SJCRH30 (cell line): ENCODE data around the gene CLN5. TPM values are rescaled to one million over a fixed set of nuclear protein-coding genes. Genes with fewer than 3 reads are reported as not detected.
"Not testable (repeated sequence)": the region's sequence is repeated elsewhere in the genome, so short reads cannot be mapped to it uniquely, and the experiment has no call there.

Experiments used
- DNase-seq, 2 experiments: peaks; one replicate each; pipeline ENCODE4 v3.0.0-alpha.2; 2015 to 2020
- H3K27ac ChIP-seq: fragments of 250-450 bp; sonication (Bioruptor Pico); 2 replicates; pipeline ENCODE4 v1.5.1; 2020; ENCODE audit warnings: mild to moderate bottlenecking, moderate library complexity
- H3K27me3 ChIP-seq: fragments of 250-450 bp; sonication (Bioruptor Pico); 2 replicates; pipeline ENCODE4 v1.5.1; 2020; ENCODE audit warnings: mild to moderate bottlenecking, moderate library complexity
- H3K36me3 ChIP-seq: fragments of 250-450 bp; sonication (Bioruptor Pico); 2 replicates; pipeline ENCODE4 v1.5.1; 2020; ENCODE audit warnings: mild to moderate bottlenecking, moderate library complexity
- H3K4me1 ChIP-seq: fragments of 250-450 bp; sonication (Bioruptor Pico); 2 replicates; pipeline ENCODE4 v1.5.1; 2020; ENCODE audit warnings: mild to moderate bottlenecking, moderate library complexity
- H3K4me3 ChIP-seq: fragments of 250-450 bp; sonication (Bioruptor Pico); 2 replicates; pipeline ENCODE4 v1.5.1; 2020; ENCODE audit warnings: mild to moderate bottlenecking, moderate library complexity
- H3K9me3 ChIP-seq: fragments of 250-450 bp; sonication (Bioruptor Pico); replicated peaks from 2 replicates; pipeline ENCODE4 v1.5.1; 2020; ENCODE audit warnings: mild to moderate bottlenecking, moderate library complexity
- total RNA-seq: library from RNA; depleted of rRNA; stranded (reverse); fragments of >200 nt; shearing (Covaris generic); gene quantifications from 2 replicates; pipeline ENCODE4 v1.2.3, GENCODE V29; 2014

CLN5 gene
- total RNA-seq, 1 experiment from 2014 or later = 14.9 TPM

GRCh38 chr13:76993473-76993872 is 1.6 kb downstream of the CLN5 start:
- peaks cover 15% of the 10 kb centered on the region; the same call in 1 of the 2 replicates for H3K36me3 ChIP-seq
- no peak overlapping the region for H3K4me3 ChIP-seq
- H3K27me3 ChIP-seq = no peaks in the 10 kb centered on the region
- no peak for DNase-seq
- H3K9me3 ChIP-seq = no peaks in the 10 kb centered on the region
- no peaks in the 10 kb centered on the region for H3K4me1 ChIP-seq
- no peak overlapping the region for H3K27ac ChIP-seq

DNA sequence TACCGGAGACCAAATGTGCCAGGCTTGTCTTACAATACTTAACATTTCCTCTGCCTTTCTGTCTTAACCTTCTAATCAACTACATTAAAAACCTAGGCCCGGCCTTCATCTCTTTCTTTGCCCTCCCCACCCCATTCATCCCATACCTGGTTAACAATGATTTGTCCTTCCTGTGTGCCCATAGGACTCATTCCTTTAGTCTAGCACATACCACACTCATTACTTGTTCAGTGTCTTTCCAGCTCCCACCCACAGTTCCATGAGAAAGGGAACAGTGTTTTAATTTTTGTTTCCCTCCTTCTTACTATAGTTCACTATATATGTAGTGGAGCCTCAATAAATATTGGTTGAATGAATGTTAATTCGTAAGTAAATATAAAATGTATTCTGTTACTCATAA is 2.4 kb downstream of the CLN5 start:
- Histone ChIP-seq H3K9me3 (no peaks in the 10 kb centered on the region), H3K27ac (no peak overlapping the region), H3K4me1 (no peaks in the 10 kb centered on the region), H3K4me3 (no peak overlapping the region), H3K36me3 (peaks cover 17% of the 10 kb centered on the region; the same call in 1 of the 2 replicates), H3K27me3 (no peaks in the 10 kb centered on the region)
- no peak for DNase-seq

GRCh38 chr13:77000475-77000874 is 8.6 kb downstream of the CLN5 start:
- Histone ChIP-seq H3K27ac (no peak overlapping the region), H3K36me3 (peaks cover 26% of the 10 kb centered on the region)
- no peak for DNase-seq

DNA sequence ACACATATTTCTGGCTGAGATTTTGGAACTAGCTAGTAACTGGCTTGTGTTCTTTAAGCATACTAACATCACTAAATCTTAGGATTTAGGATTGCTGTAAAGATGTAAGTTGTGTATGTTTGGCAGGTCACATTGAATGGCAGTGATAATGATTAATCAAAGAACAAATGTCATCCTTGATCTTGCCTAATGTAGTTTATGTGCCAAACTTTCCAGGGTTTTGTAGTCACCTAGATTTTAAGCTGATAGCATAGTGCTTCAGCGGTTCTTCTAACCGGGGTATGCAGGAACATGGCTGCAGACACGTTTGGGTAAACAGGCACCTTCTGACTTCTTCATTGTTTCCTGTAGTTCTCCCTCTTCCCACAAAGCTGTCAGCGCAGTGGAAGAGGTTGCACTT is 9.7 kb downstream of the CLN5 start:
- no peaks in the 10 kb centered on the region; the same call in 1 of the 2 replicates for H3K4me1 ChIP-seq
- H3K36me3 ChIP-seq = peaks cover 26% of the 10 kb centered on the region
- no peaks in the 10 kb centered on the region for H3K27me3 ChIP-seq
- H3K27ac ChIP-seq = no peak overlapping the region
- H3K4me3 ChIP-seq = no peak overlapping the region
- DNase-seq = no peak
- no peaks in the 10 kb centered on the region for H3K9me3 ChIP-seq

More at GRCh38 chr13:77000475-77000874, 8.6 kb downstream of the CLN5 start:
- Histone ChIP-seq H3K27me3 (no peaks in the 10 kb centered on the region), H3K4me1 (no peaks in the 10 kb centered on the region; the same call in 1 of the 2 replicates), H3K9me3 (no peaks in the 10 kb centered on the region), H3K4me3 (no peak overlapping the region)

DNA sequence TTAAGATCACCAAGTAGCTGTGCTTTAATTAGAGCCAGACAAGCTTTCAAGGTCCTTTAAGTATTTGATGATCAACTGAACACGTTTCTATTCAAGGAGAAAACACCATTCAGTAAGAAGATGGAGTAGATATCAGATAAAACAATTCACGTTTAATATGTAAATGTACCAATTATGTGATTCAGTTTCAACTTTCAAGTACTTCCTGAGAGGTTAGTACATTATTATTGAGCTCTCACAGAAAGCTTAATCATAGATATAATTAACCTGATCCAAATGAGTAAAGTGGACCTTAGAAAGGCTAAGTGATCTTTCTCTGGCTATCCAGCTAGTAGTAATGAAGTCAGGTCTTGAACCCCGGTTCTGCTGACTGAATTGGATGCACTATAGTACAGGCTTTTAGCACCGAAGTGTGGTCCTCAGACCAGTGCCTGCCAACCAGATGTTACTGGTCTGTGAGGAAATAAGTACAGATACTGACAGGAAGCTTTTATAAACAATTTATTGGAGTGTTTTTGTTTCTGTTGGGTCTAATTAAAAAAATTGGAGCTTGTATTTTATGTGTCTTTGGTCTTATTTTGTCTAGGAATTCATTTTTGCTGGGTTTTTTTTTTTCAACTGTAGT is 10.2 kb downstream of the CLN5 start:
- DNase-seq = no peak
- Histone ChIP-seq H3K36me3 (peaks cover 24% of the 10 kb centered on the region), H3K9me3 (no peaks in the 10 kb centered on the region), H3K4me1 (no peaks in the 10 kb centered on the region; the same call in 1 of the 2 replicates), H3K4me3 (no peak overlapping the region), H3K27ac (no peak overlapping the region), H3K27me3 (no peaks in the 10 kb centered on the region)

DNA sequence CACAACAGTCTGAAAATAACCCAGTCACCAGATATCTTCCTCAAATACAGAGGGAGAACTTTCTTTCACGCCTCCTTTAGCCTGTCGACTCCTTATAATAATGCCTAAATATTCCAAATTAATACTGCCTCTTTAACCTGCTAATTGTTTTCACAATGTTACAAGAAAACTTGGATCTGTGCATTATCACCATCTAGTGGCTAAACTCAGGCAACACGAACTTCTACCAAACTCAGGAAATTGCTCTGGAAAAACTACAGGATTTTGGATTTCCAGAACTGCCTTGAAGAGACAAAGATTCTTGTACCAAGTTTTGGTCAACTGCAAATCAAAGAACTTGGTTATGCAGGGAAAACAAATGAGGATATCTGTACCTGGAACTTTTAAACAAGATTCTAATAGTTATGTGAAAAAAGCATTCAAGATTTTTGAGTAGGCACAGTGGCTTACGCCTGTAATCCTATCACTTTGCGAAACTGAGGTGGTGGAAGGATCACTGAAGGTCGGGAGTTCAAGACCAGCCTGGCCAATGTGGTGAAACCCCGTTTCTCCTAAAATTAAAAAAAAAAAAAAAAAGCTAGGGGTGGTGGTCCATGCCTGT is 10.8 kb downstream of the CLN5 start:
- DNase-seq = peak in 1 of 2 experiments; percentile 46
- H3K9me3 ChIP-seq = no peaks in the 10 kb centered on the region
- H3K36me3 ChIP-seq = peaks cover 24% of the 10 kb centered on the region
- H3K4me1 ChIP-seq = no peaks in the 10 kb centered on the region; the same call in 1 of the 2 replicates
- no peak overlapping the region for H3K27ac ChIP-seq
- H3K4me3 ChIP-seq = no peak overlapping the region
- H3K27me3 ChIP-seq = no peaks in the 10 kb centered on the region

GRCh38 chr13:77008337-77008736 is 16.5 kb downstream of the CLN5 start:
- not testable (repeated sequence) for H3K27me3 ChIP-seq, H3K9me3 ChIP-seq, H3K4me1 ChIP-seq, H3K27ac ChIP-seq, H3K4me3 ChIP-seq, DNase-seq
- H3K36me3 ChIP-seq = peaks cover 48% of the 10 kb centered on the region

DNA sequence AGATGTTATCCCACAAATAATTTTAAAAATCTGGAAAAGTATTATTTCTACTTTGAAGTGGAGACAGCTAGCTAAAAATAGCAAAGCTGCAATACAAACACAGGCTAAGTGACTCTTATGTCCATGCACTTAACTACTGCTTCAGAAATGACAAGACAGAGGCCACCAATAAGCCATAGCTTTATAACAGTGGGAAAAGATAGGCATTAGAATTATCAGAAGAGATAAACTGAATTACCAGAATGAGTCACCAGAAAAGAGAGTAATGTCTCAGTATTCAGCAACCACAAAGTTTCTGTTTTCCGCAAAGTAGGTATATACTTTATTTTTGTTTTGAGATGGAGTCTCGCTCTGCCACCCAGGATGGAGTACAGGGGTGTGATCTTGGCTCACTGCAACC is 17.1 kb downstream of the CLN5 start:
- Histone ChIP-seq H3K4me1 (no peaks in the 10 kb centered on the region), H3K36me3 (peaks cover 52% of the 10 kb centered on the region), H3K27me3 (no peaks in the 10 kb centered on the region), H3K9me3 (no peaks in the 10 kb centered on the region), H3K4me3 (no peak overlapping the region), H3K27ac (no peak overlapping the region)
- no peak for DNase-seq

GRCh38 chr13:77009719-77010118 is 17.8 kb downstream of the CLN5 start:
- H3K9me3 ChIP-seq, H3K27me3 ChIP-seq, H3K4me3 ChIP-seq, H3K4me1 ChIP-seq, DNase-seq, H3K27ac ChIP-seq: not testable (repeated sequence)
- peaks cover 57% of the 10 kb centered on the region for H3K36me3 ChIP-seq

DNA sequence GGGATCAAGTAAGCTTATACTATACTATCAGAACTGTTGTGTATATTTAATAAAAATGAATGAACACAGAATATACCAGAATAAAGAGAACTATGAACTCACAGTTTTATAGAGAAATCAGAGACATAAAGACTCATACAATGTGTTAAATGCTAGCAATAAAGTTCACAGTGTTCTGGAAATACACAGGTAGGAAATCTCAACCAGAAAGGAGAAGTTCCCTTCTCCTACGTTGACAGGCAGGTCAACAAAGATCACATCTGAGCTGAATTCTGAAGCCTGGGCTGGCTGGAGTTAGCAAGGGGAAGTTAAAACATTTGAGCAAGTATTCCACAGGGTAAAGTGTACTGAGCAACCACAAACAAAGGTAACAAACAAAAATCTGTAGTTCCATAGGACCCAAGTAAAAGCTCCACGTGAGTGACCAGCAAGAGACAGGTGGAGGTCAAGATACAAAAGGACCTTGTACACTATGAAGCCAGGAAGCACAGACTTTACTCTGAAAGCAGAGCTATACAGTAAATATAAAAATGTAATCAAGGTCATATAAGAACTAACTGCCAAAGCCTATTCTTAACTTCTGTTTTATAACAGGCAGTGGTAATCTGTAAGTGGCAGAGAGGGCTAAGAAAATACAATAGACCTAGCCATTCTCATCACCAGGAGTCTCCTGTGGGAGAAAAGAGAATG is 22.1 kb downstream of the CLN5 start:
- Histone ChIP-seq H3K27me3 (no peaks in the 10 kb centered on the region), H3K4me1 (no peaks in the 10 kb centered on the region), H3K36me3 (peaks cover 76% of the 10 kb centered on the region), H3K4me3 (no peak overlapping the region), H3K9me3 (no peaks in the 10 kb centered on the region), H3K27ac (no peak overlapping the region)
- no peak for DNase-seq

DNA sequence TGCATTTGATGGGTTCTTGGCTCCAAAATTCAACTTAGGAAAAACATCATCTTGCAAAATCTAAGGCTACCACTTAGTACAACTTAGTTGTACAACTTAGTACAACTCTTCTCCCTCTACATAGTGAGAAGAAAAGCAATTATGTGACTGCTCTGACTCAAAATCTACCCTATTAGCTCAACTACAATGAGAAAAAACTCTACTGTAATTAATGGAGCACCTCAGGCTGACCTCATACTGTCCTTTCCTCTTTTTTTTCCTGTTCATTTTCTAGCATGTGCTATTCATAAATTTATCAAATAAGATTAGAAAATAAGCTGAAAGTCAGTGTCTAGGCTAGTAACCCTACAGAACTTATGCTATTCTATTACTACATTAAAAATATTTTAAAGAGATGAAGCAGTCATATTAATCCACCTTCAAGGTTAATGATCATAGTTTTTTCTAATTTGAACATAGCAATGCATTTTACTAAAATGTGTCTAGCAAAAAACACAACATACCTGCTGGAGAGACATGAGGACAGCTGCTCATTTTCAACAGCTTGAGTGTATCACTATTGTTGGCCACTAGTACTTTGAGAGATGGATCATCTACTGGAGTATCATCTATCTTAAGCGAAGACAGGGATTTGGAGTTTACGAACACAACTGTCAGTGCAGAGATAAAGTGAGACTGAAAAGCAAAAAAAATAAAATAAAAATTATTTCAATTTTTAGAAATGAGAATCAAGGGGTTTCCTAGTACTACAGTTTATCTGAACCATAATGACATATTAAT is 23.2 kb downstream of the CLN5 start:
- Histone ChIP-seq H3K9me3 (no peaks in the 10 kb centered on the region), H3K27ac (no peak overlapping the region), H3K27me3 (no peaks in the 10 kb centered on the region), H3K36me3 (peaks cover 72% of the 10 kb centered on the region), H3K4me3 (no peak overlapping the region), H3K4me1 (no peaks in the 10 kb centered on the region)
- no peak for DNase-seq

DNA sequence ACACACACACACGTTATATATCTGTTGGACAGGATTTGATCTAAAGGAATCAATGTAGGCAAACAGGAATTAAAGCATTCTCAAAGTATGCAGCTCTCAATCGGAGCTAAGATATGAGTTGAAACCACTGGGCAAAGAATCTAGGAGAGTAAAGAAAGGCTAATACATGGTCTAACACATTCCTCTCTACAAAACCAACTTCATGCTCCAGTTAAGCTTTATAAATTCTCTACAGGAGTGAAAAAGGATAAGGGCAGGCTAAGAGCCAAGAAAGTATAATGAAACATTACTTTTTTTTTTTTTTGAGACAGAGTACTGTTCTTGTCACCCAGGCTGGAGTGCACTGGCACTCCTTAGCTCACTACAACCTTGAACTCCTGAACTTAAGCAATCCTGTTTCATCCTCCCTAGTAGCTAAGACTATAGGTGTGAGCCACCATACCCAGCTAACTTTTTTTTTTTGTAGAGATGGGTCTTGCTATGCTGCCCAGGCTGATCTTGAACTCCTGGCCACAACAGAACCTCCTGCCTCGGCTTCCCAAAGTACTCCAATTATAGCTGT is 24.5 kb downstream of the CLN5 start:
- Histone ChIP-seq H3K4me1 (no peaks in the 10 kb centered on the region), H3K27ac (no peak overlapping the region), H3K9me3 (no peaks in the 10 kb centered on the region), H3K27me3 (no peaks in the 10 kb centered on the region), H3K36me3 (peaks cover 71% of the 10 kb centered on the region), H3K4me3 (no peak overlapping the region)
- no peak for DNase-seq

- no peaks in the 10 kb centered on the region for H3K9me3 ChIP-seq
- peaks cover 71% of the 10 kb centered on the region for H3K36me3 ChIP-seq
- no peak overlapping the region for H3K4me3 ChIP-seq
- no peak overlapping the region for H3K27ac ChIP-seq
- no peaks in the 10 kb centered on the region for H3K27me3 ChIP-seq
- H3K4me1 ChIP-seq = no peaks in the 10 kb centered on the region
- DNase-seq = no peak
Measured at GRCh38 chr13:77016888-77017623, 25.2 kb downstream of the CLN5 start.

DNA sequence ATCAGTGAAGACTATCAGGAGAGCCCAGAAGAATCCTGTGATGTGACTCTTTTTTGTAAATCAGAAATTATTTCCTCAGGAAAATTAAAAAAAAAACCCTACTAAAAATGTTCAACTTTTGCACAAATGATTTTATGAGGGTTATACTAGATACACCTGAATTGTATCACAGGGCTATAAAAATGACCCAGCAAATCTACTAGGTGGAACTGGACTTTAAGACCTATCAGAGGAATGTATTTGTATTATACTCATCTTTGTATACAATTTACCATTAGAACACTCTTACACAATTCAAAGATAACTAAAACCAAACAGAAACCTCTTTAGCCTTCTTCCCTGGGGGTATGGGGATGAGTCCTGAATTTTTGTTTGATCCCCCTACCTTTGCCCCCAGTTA is 27.9 kb downstream of the CLN5 start:
- Histone ChIP-seq H3K36me3 (peaks cover 49% of the 10 kb centered on the region), H3K4me3 (no peak overlapping the region), H3K9me3 (no peaks in the 10 kb centered on the region), H3K4me1 (no peaks in the 10 kb centered on the region; the same call in 1 of the 2 replicates), H3K27ac (no peak overlapping the region), H3K27me3 (no peaks in the 10 kb centered on the region)
- DNase-seq = no peak
